ENCODE measurements around the gene TRIM39. TPM values are rescaled to one million over a fixed set of nuclear protein-coding genes. Genes with fewer than 3 reads are reported as not detected.

TRIM39 gene
- total RNA-seq, 1 donor from 2014 or later = 11.5 TPM

DNA sequence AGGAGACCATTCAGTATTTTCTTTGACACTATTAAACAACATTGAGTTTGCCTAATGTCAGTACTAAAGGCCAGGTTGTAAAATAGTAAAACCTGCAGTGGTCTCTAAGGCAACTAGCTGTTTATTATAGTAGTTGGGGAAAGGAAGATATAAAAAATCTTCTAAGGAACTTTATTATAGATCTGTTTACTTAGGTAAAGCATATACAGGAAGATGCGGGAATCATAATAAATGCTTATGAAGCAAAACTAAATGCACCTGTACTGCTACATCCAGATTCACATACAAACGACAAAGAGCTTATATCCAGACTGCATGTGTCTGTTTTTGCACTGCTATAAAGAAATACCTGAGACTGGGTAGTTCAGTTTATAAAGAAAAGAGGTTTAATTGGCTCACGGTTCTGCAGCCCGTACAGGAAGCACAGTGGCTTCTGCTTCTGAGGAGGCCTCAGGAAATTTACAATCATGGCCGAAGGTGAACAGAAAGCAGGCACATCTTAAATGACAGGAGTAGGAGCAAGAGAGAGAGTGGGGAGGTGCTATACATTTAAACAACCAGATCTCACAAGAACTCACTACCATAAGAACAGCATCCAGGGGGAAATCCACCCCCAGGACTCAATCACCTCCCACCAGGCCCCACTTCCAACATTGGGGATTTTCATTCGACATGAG is 8.7 kb upstream of the TRIM39 start:
- TF ChIP-seq CTCF (IDR thresholded peaks at IDR 0.05) = no peak
- Histone ChIP-seq H3K27ac (no peak overlapping the region), H3K9me3 (no peaks in the 10 kb centered on the region), H3K4me1 (peaks cover 8% of the 10 kb centered on the region), H3K27me3 (no peaks in the 10 kb centered on the region), H3K4me3 (no peak overlapping the region), H3K36me3 (peaks cover 25% of the 10 kb centered on the region)
- DNase-seq (no peak), ATAC-seq (no peak)
- intact Hi-C loops (cut with DNase I) = no loop called here

DNA sequence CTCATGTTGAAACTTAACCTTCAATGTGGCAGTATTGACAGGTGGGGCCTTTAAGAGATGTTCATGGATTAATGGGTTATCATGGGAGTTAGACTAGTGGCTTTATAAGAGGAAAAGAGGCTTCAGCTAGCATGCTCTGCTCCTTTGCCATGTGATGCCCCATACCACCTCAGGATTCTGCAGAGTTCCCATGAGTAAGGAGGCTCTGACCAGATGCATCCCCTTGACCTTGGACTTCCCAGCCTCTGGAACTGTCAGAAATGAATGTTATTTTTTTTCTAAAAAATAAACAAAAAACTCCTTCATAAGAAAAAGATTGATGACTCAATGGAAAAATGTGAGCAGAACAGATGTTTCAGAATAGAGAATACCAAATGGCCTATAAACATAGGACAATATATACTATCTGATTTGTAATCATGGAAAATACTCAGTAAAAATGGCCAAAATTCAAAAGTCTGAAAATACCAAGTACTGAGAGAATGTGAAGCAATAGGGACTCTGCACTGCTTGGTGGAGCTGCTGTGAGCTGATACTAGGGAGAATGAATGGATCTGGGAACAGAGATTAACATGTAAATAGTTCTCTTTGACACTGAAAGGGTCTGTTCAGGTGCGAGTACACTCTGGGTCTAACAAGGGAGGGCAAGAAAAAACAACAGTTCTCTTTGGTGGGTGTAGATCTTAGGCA is 7.4 kb upstream of the TRIM39 start:
- no peak for DNase-seq
- TF ChIP-seq CTCF (IDR thresholded peaks at IDR 0.05) = no peak
- H3K4me3 ChIP-seq = no peak overlapping the region
- intact Hi-C loops (cut with DNase I) = no loop called here
- peaks cover 15% of the 10 kb centered on the region for H3K4me1 ChIP-seq
- peaks cover 13% of the 10 kb centered on the region for H3K36me3 ChIP-seq
- no peaks in the 10 kb centered on the region for H3K9me3 ChIP-seq
- no peak for ATAC-seq
- no peak overlapping the region for H3K27ac ChIP-seq
- no peaks in the 10 kb centered on the region for H3K27me3 ChIP-seq

DNA sequence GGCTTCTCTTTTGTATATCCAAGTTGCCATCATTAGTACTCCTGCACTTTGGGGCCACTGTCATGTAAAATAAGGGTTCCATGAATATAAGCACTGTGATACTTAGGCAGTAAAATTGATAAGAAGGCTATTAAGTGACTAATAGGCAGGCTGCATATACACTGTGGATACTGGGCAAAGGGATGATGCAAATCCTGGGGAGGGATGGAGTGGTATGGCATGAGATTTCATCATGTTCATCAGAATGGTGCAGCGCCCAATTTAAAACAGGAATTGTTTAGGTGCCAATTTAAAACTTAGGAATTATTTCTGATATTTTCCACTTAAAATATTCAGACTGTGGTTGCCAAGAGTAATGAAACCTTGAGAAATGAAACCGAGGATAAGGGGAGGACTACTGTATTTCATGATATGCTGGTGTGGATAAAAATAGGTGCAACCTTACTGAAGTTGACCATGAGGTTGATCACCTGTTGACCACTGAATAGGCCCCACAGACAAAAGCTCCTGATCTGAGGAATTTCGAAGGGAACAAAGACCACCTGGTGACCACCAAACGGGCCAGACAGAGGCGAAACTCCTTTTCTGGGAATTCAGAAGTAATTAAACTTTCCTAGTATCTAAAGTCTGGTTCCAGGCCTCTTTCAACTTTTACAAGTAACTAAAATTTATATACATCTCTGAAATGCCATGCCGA is 4.9 kb upstream of the TRIM39 start:
- intact Hi-C loops (cut with DNase I) = no loop called here
- ATAC-seq = no peak
- no peaks in the 10 kb centered on the region for H3K27me3 ChIP-seq
- H3K4me1 ChIP-seq = peaks cover 28% of the 10 kb centered on the region
- no peak overlapping the region for H3K27ac ChIP-seq
- no peak for DNase-seq
- TF ChIP-seq CTCF (IDR thresholded peaks at IDR 0.05) = no peak
- no peak overlapping the region for H3K4me3 ChIP-seq
- no peaks in the 10 kb centered on the region for H3K9me3 ChIP-seq
- peaks cover under 1% of the 10 kb centered on the region for H3K36me3 ChIP-seq

- no peaks in the 10 kb centered on the region for H3K9me3 ChIP-seq
- DNase-seq (no peak), ATAC-seq (no peak)
- no peak overlapping the region for H3K4me3 ChIP-seq
- intact Hi-C loops (cut with DNase I) = no loop called here
- H3K27ac ChIP-seq = no peak overlapping the region
- TF ChIP-seq CTCF (IDR thresholded peaks at IDR 0.05) = no peak
- H3K4me1 ChIP-seq = peaks cover 36% of the 10 kb centered on the region
- H3K36me3 ChIP-seq = no peaks in the 10 kb centered on the region
- no peaks in the 10 kb centered on the region for H3K27me3 ChIP-seq
Observed at GRCh38 chr6:30322527-30323501, 3.9 kb upstream of the TRIM39 start.

DNA sequence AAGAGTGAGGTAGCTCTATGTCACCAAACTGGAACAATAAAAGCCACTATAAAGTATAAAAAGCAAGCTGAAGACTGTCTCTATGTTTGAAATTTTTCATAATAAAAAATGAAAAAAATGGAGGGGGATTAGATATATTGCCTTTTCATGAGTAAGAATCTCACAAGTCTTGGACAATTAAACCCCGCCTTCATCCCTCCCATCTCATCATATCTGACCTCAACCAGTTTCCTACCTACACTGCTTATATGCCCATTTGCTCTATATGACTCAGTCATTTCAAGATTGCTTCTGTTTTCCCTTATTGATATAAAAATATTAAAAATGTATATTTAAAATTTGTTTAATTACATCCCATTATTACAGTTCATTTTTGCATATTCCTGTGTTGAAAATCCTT is 2.9 kb upstream of the TRIM39 start:
- DNase-seq (no peak), ATAC-seq (no peak)
- Histone ChIP-seq H3K4me3 (no peak overlapping the region), H3K4me1 (peaks cover 38% of the 10 kb centered on the region), H3K27ac (no peak overlapping the region), H3K9me3 (no peaks in the 10 kb centered on the region), H3K36me3 (no peaks in the 10 kb centered on the region), H3K27me3 (no peaks in the 10 kb centered on the region)
- intact Hi-C loops (cut with DNase I) = no loop called here
- TF ChIP-seq CTCF (IDR thresholded peaks at IDR 0.05) = no peak
